Upper lobe of left lung (tissue), 4 donors: Measurements from ENCODE around the gene XRCC4.

ENCODE experiments used
- EP300 ChIP-seq, 4 donors: sonication (generic); formaldehyde crosslinking; IDR thresholded peaks; one replicate each; pipeline ENCODE4 v1.5.1; 2017; ENCODE audit warnings: antibody characterized with exemption in 4 of 4, control low read depth in 2 of 4
- POLR2A ChIP-seq, 4 donors: fragments of 450-650 bp; IDR thresholded peaks; one replicate each; pipeline ENCODE4 v1.5.1; 2016 to 2017; ENCODE audit warnings: antibody characterized with exemption in 4 of 4, mild to moderate bottlenecking in 2 of 4
- POLR2AphosphoS5 ChIP-seq, 2 donors: sonication (generic); formaldehyde crosslinking; IDR thresholded peaks; one replicate each; pipeline ENCODE4 v1.5.1; 2017; ENCODE audit warnings: antibody characterized with exemption in 2 of 2
- TF ChIP-seq, protein P1 (sequence below), 6 experiments: fragments of 450-650 bp in 4 of 6; fragments of 200-600 bp in 2 of 6; sonication (generic) in 2 of 6; IDR thresholded peaks; one replicate each; pipeline ENCODE4 v1.5.1; 2016 to 2019; ENCODE audit warnings: antibody characterized with exemption in 6 of 6

GRCh38 chr5:83029912-83030311 lies 47.4 kb upstream of the XRCC4 start:
- TF ChIP-seq, protein P1, sequence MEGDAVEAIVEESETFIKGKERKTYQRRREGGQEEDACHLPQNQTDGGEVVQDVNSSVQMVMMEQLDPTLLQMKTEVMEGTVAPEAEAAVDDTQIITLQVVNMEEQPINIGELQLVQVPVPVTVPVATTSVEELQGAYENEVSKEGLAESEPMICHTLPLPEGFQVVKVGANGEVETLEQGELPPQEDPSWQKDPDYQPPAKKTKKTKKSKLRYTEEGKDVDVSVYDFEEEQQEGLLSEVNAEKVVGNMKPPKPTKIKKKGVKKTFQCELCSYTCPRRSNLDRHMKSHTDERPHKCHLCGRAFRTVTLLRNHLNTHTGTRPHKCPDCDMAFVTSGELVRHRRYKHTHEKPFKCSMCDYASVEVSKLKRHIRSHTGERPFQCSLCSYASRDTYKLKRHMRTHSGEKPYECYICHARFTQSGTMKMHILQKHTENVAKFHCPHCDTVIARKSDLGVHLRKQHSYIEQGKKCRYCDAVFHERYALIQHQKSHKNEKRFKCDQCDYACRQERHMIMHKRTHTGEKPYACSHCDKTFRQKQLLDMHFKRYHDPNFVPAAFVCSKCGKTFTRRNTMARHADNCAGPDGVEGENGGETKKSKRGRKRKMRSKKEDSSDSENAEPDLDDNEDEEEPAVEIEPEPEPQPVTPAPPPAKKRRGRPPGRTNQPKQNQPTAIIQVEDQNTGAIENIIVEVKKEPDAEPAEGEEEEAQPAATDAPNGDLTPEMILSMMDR (IDR thresholded peaks at IDR 0.05) = no peak
- no peak for TF ChIP-seq POLR2AphosphoS5 (IDR thresholded peaks at IDR 0.05)
- no peak for TF ChIP-seq EP300 (IDR thresholded peaks at IDR 0.05)
- TF ChIP-seq POLR2A (IDR thresholded peaks at IDR 0.05) = no peak
